Neural cell (in vitro differentiated cells): ENCODE results near the gene ANKRD6. TPM values are rescaled to one million over a fixed set of nuclear protein-coding genes. Genes with fewer than 3 reads are reported as not detected.

Experiments used
- H2AFZ ChIP-seq: fragments of 200-600, 300-800 bp; sonication (generic), shearing (Covaris generic); 2 replicates; pipeline ENCODE4 v1.6.0; 2014; ENCODE audit warnings: low read depth, mild to moderate bottlenecking, antibody characterized with exemption, low read length, moderate library complexity
- H3F3A ChIP-seq: fragments of 200-600 bp; shearing (Covaris generic); 2 replicates; pipeline ENCODE4 v1.6.1; 2016; ENCODE audit warnings: mild to moderate bottlenecking, moderate library complexity, mixed read lengths, antibody characterized with exemption, low read length; ENCODE audit not compliant: insufficient read depth, poor library complexity, severe bottlenecking
- H3K27ac ChIP-seq: fragments of 200-600, 300-800 bp; sonication (generic), shearing (Covaris generic); 2 replicates; pipeline ENCODE4 v1.5.1; 2014; ENCODE audit warnings: mild to moderate bottlenecking, low read length, moderate library complexity
- H3K27me3 ChIP-seq: fragments of 300-800, 200-600 bp; sonication (generic), shearing (Covaris generic); 2 replicates; pipeline ENCODE4 v1.6.0; 2014; ENCODE audit warnings: mild to moderate bottlenecking, low read depth, low read length, moderate library complexity; ENCODE audit not compliant: insufficient read depth
- H3K36me3 ChIP-seq: fragments of 300-800, 200-600 bp; sonication (generic), shearing (Covaris generic); 2 replicates; pipeline ENCODE4 v1.5.1; 2014; ENCODE audit warnings: mild to moderate bottlenecking, antibody characterized with exemption, low read length, moderate library complexity; ENCODE audit not compliant: insufficient read depth
- H3K4me2 ChIP-seq: fragments of 300-800, 200-600 bp; sonication (generic), shearing (Covaris generic); 2 replicates; pipeline ENCODE4 v1.6.0; 2014; ENCODE audit warnings: mild to moderate bottlenecking, low read length
- H3K4me3 ChIP-seq: fragments of 300-800, 200-600 bp; sonication (generic), shearing (Covaris generic); 2 replicates; pipeline ENCODE4 v1.5.1; 2014; ENCODE audit warnings: mild to moderate bottlenecking, low read length, moderate library complexity
- H3K79me2 ChIP-seq: fragments of 200-600 bp; shearing (Covaris generic); replicated peaks from 2 replicates; pipeline ENCODE4 v1.6.0; 2014; ENCODE audit warnings: mild to moderate bottlenecking, low read length, moderate library complexity; ENCODE audit not compliant: insufficient read depth
- H3K9ac ChIP-seq: fragments of 300-800, 200-600 bp; sonication (generic), shearing (Covaris generic); 2 replicates; pipeline ENCODE4 v1.6.1; 2016; ENCODE audit warnings: mild to moderate bottlenecking, low read length, mixed read lengths
- H3K9me2 ChIP-seq: fragments of 200-600 bp; shearing (Covaris generic); 2 replicates; pipeline ENCODE4 v1.6.1; 2016; ENCODE audit warnings: mild to moderate bottlenecking, low read length, mixed read lengths; ENCODE audit not compliant: insufficient read depth
- H3K9me3 ChIP-seq: fragments of 200-600, 300-800 bp; sonication (generic), shearing (Covaris generic); 2 replicates; pipeline ENCODE4 v1.6.1; 2016; ENCODE audit warnings: mild to moderate bottlenecking, mixed run types, low read length, moderate library complexity, mixed read lengths
- H4K20me1 ChIP-seq: fragments of 200-600 bp; shearing (Covaris generic); 2 replicates; pipeline ENCODE4 v1.6.1; 2016; ENCODE audit warnings: mild to moderate bottlenecking, mixed run types; ENCODE audit not compliant: insufficient read depth
- CTCF ChIP-seq: fragments of 450-650 bp; IDR thresholded peaks from 2 replicates; pipeline ENCODE4 v1.5.1; 2014; ENCODE audit warnings: antibody characterized with exemption, mild to moderate bottlenecking, moderate library complexity; ENCODE audit not compliant: poor library complexity, severe bottlenecking
- EP300 ChIP-seq: fragments of 450-650 bp; conservative IDR thresholded peaks from 2 replicates; pipeline ENCODE4 v1.6.1; 2014; ENCODE audit warnings: antibody characterized with exemption, mild to moderate bottlenecking, moderate library complexity; ENCODE audit not compliant: poor library complexity, severe bottlenecking
- EZH2 ChIP-seq: fragments of 200-600, 300-800 bp; shearing (Covaris generic), sonication (generic); IDR thresholded peaks from 2 replicates; pipeline ENCODE4 v1.6.1; 2014; ENCODE audit warnings: antibody characterized with exemption, low read length, borderline replicate concordance, mild to moderate bottlenecking; ENCODE audit not compliant: insufficient read depth, poor library complexity, severe bottlenecking
- MXI1 ChIP-seq: fragments of 450-650 bp; conservative IDR thresholded peaks from 2 replicates; pipeline ENCODE4 v1.6.1; 2014; ENCODE audit warnings: antibody characterized with exemption, mild to moderate bottlenecking; ENCODE audit not compliant: poor library complexity, severe bottlenecking
- POLR2AphosphoS5 ChIP-seq: IDR thresholded peaks from 2 replicates; pipeline ENCODE4 v1.6.1; 2012
- RAD21 ChIP-seq: fragments of 450-650 bp; conservative IDR thresholded peaks from 2 replicates; pipeline ENCODE4 v1.6.1; 2014; ENCODE audit warnings: antibody characterized with exemption, mild to moderate bottlenecking, moderate library complexity
- REST ChIP-seq: IDR thresholded peaks from 2 replicates; pipeline ENCODE4 v1.6.1; 2012; ENCODE audit warnings: borderline replicate concordance
- SMC3 ChIP-seq: fragments of 450-650 bp; conservative IDR thresholded peaks from 2 replicates; pipeline ENCODE4 v1.6.1; 2014; ENCODE audit warnings: antibody characterized with exemption, mild to moderate bottlenecking, moderate library complexity; ENCODE audit not compliant: poor library complexity
- TAF1 ChIP-seq: IDR thresholded peaks from 2 replicates; pipeline ENCODE4 v1.6.1; 2012; ENCODE audit warnings: low read depth
- polyA plus RNA-seq: library from polyadenylated mRNA; depleted of rRNA; stranded (reverse); fragments of >200 nt; gene quantifications from 2 replicates; pipeline ENCODE4 v1.2.3, GENCODE V29; 2014

ANKRD6 gene
- polyA plus RNA-seq, 1 donor from 2014 or later = 43.5 TPM

GRCh38 chr6:89527634-89528033 lies 94.7 kb downstream of the ANKRD6 start:
- Histone ChIP-seq H3K27ac (no peak overlapping the region), H3K4me2 (no peak overlapping the region), H3K9me2 (no peaks in the 10 kb centered on the region), H3K4me3 (no peak overlapping the region), H3K9ac (no peak overlapping the region), H3K79me2 (no peaks in the 10 kb centered on the region), H3F3A (no peaks in the 10 kb centered on the region), H4K20me1 (no peaks in the 10 kb centered on the region), H3K9me3 (no peaks in the 10 kb centered on the region), H3K36me3 (no peaks in the 10 kb centered on the region), H3K27me3 (no peaks in the 10 kb centered on the region), H2AFZ (no peak overlapping the region)
- TF ChIP-seq EZH2 (no peak), CTCF (no peak), RAD21 (no peak), EP300 (no peak), POLR2AphosphoS5 (no peak), REST (no peak), MXI1 (no peak), TAF1 (no peak), SMC3 (no peak)

GRCh38 chr6:89528866-89529265 lies 95.9 kb downstream of the ANKRD6 start:
- H3K79me2 ChIP-seq = no peaks in the 10 kb centered on the region
- H2AFZ ChIP-seq = no peak overlapping the region
- no peaks in the 10 kb centered on the region for H3F3A ChIP-seq
- H3K9me3 ChIP-seq = no peaks in the 10 kb centered on the region
- no peak overlapping the region for H3K9ac ChIP-seq
- no peak overlapping the region for H3K4me3 ChIP-seq
- no peaks in the 10 kb centered on the region for H4K20me1 ChIP-seq
- H3K27me3 ChIP-seq = no peaks in the 10 kb centered on the region
- no peak overlapping the region for H3K27ac ChIP-seq
- no peak overlapping the region for H3K4me2 ChIP-seq
- no peaks in the 10 kb centered on the region for H3K36me3 ChIP-seq
- H3K9me2 ChIP-seq = no peaks in the 10 kb centered on the region
- TF ChIP-seq POLR2AphosphoS5 (no peak), RAD21 (no peak), REST (no peak), EZH2 (no peak), TAF1 (no peak)
